ENCODE results near the gene COL5A2. TPM values are rescaled to one million over a fixed set of nuclear protein-coding genes. Genes with fewer than 3 reads are reported as not detected.
A peak's percentile ranks its signal among the peaks of the same experiment; 100 is the strongest.

COL5A2 gene
- total and polyA plus RNA-seq, 7 experiments from 2014 or later: 0.09 to 2.3 (median 0.37) TPM

- no peaks in the 10 kb centered on the region for H3K9me3 ChIP-seq (ENCODE audit: control insufficient read depth in 2 of 3, low read length in 3 of 3)
- H3K36me3 ChIP-seq (ENCODE audit: control insufficient read depth in 2 of 3, insufficient read depth in 3 of 3, low read length in 3 of 3): no peaks in the 10 kb centered on the region
- Mint-ChIP-seq H3K27me3 (peaks cover 0 to 4% (median 0%) of the 10 kb centered on the region in 5 donors), H3K9me3 (peaks cover 0 to 4% (median 0%) of the 10 kb centered on the region in 11 donors), H3K4me3 (no peak overlapping the region), H3K27ac (peak overlapping the region in 1 of 9 donors; percentile 10), H3K36me3 (peaks cover 0 to 8% (median 0%) of the 10 kb centered on the region in 5 donors), H3K4me1 (peaks cover 0 to 5% (median 0%) of the 10 kb centered on the region in 7 donors)
- H3K27me3 ChIP-seq (ENCODE audit: control insufficient read depth in 2 of 2, insufficient read depth in 2 of 2, low read length in 2 of 2): no peaks in the 10 kb centered on the region
- H3K4me1 ChIP-seq (ENCODE audit: control insufficient read depth in 2 of 2, insufficient read depth in 2 of 2, low read length in 2 of 2): no peaks in the 10 kb centered on the region
- ChIA-PET CTCF (no interaction called here), POLR2A (no interaction called here)
- ATAC-seq (no peak), DNase-seq (no peak)
- no peak overlapping the region for H3K4me3 ChIP-seq (ENCODE audit: low read length)
- intact Hi-C loops (cut with micrococcal nuclease): no loop called here
- no peak overlapping the region for H3K27ac ChIP-seq (ENCODE audit: low read depth, low read length)
Measured at GRCh38 chr2:189204322-189204941, 24.9 kb upstream of the COL5A2 start.

DNA sequence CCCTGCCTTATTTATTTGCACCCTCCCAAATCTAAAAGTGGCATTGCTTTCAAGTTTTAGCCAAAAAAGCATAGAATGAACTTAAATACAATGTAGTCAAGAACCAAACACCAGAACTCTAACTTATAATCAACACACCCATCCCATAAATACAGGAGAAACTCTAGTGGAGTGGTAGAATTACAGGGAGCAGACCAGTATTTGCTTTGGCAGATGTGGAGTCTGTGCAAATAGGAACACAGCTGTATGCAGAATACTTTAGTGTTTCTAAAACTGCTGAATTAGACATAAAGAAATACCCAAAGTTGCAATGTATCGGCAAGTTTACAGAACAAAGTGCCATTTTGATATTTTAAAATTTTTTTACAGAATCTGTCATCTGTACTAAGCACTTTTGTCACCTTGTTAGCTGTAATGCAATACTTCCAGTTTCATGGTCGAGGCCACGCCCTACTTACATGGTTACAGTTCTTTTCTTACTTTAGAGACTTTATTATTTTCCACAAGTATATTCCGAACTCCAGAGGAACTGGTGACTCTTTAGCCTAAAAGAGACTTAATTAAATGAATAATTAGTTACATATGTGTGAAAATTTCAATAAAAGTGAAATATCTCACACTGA, 23.7 kb upstream of the COL5A2 start:
- ATAC-seq: no peak
- H3K4me1 ChIP-seq (ENCODE audit: control insufficient read depth in 2 of 2, insufficient read depth in 2 of 2, low read length in 2 of 2): no peaks in the 10 kb centered on the region
- ChIA-PET CTCF (no interaction called here), POLR2A (no interaction called here)
- intact Hi-C loops (cut with micrococcal nuclease): no loop called here
- Mint-ChIP-seq H3K9me3 (peaks cover 0 to 3% (median 0%) of the 10 kb centered on the region in 11 donors), H3K4me1 (peaks cover 0 to 5% (median 0%) of the 10 kb centered on the region in 7 donors), H3K27ac (no peak overlapping the region), H3K36me3 (peaks cover 0 to 6% (median 0%) of the 10 kb centered on the region in 5 donors), H3K4me3 (no peak overlapping the region), H3K27me3 (peaks cover 0 to 2% (median 0%) of the 10 kb centered on the region in 5 donors)
- H3K4me3 ChIP-seq (ENCODE audit: low read length): no peak overlapping the region
- no peak overlapping the region for H3K27ac ChIP-seq (ENCODE audit: low read depth, low read length)
- no peaks in the 10 kb centered on the region for H3K9me3 ChIP-seq (ENCODE audit: control insufficient read depth in 2 of 3, low read length in 3 of 3)
- DNase-seq: no peak
- no peaks in the 10 kb centered on the region for H3K36me3 ChIP-seq (ENCODE audit: control insufficient read depth in 2 of 3, insufficient read depth in 3 of 3, low read length in 3 of 3)
- no peaks in the 10 kb centered on the region for H3K27me3 ChIP-seq (ENCODE audit: control insufficient read depth in 2 of 2, insufficient read depth in 2 of 2, low read length in 2 of 2)

DNA sequence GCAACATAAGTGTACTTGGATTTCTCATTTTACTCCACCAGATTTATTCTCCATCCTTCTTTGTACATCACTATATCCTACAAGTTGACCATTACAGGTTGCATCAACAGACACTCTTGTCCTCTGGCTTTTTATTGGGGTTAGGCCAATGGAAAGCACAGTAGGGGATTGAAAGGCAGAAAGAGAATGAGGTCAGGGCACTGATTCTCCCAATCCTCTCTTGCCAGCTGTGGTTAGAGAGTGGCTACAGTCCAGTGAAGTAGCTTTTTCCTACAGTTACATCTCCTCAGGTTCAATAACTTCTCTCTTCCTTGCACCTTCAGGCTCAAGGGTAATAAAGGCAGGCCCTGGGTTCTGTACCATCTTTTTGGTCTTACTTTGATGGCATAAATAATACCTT, 20.2 kb upstream of the COL5A2 start:
- intact Hi-C loops (cut with micrococcal nuclease): no loop called here
- H3K4me3 ChIP-seq (ENCODE audit: low read length): no peak overlapping the region
- H3K27me3 ChIP-seq (ENCODE audit: control insufficient read depth in 2 of 2, insufficient read depth in 2 of 2, low read length in 2 of 2): no peaks in the 10 kb centered on the region
- no peak overlapping the region for H3K4me3 Mint-ChIP-seq
- peaks cover 0 to 11% (median 0%) of the 10 kb centered on the region in 11 donors for H3K9me3 Mint-ChIP-seq
- H3K27ac ChIP-seq (ENCODE audit: low read depth, low read length): no peak overlapping the region
- no peak overlapping the region for H3K27ac Mint-ChIP-seq
- ChIA-PET CTCF (no interaction called here), POLR2A (no interaction called here)
- no peak for DNase-seq
- no peak for ATAC-seq
- no peaks in the 10 kb centered on the region for H3K36me3 ChIP-seq (ENCODE audit: control insufficient read depth in 2 of 3, insufficient read depth in 3 of 3, low read length in 3 of 3)
- H3K4me1 Mint-ChIP-seq: peaks cover 0 to 5% (median 0%) of the 10 kb centered on the region in 7 donors
- no peaks in the 10 kb centered on the region for H3K4me1 ChIP-seq (ENCODE audit: control insufficient read depth in 2 of 2, insufficient read depth in 2 of 2, low read length in 2 of 2)
- H3K9me3 ChIP-seq (ENCODE audit: control insufficient read depth in 2 of 3, low read length in 3 of 3): no peaks in the 10 kb centered on the region
- no peaks in the 10 kb centered on the region for H3K27me3 Mint-ChIP-seq
- peaks cover 0 to 5% (median 0%) of the 10 kb centered on the region in 5 donors for H3K36me3 Mint-ChIP-seq

DNA sequence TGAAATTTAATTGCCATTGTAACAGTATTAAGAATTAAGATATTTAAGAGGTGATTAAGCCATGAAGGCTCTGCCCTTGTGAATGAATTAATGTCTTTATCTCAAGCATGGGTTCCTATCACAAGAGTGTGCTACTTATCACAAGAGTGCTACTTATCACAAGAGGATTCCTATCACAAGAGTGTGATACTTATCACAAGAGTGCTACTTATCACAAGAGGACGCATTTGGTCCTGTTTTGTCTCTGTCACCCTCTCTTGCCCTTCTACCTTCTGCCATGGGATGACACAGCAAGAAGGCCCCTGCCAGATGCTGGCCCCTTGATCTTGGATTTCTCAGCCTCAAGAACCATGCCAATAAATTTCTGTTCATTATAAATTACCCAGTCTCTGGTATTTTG, 13.2 kb upstream of the COL5A2 start:
- POLR2A ChIA-PET: no interaction called here
- no peaks in the 10 kb centered on the region for H3K4me1 Mint-ChIP-seq
- Histone ChIP-seq H3K9me3 (ENCODE audit: control insufficient read depth in 2 of 3, low read length in 3 of 3) (no peaks in the 10 kb centered on the region), H3K27me3 (ENCODE audit: control insufficient read depth in 2 of 2, insufficient read depth in 2 of 2, low read length in 2 of 2) (no peaks in the 10 kb centered on the region), H3K27ac (ENCODE audit: low read depth, low read length) (no peak overlapping the region), H3K4me1 (ENCODE audit: control insufficient read depth in 2 of 2, insufficient read depth in 2 of 2, low read length in 2 of 2) (no peaks in the 10 kb centered on the region), H3K36me3 (ENCODE audit: control insufficient read depth in 2 of 3, insufficient read depth in 3 of 3, low read length in 3 of 3) (no peaks in the 10 kb centered on the region), H3K4me3 (ENCODE audit: low read length) (no peak overlapping the region)
- H3K36me3 Mint-ChIP-seq: peaks cover 0 to 9% (median 0%) of the 10 kb centered on the region in 5 donors
- DNase-seq (no peak), ATAC-seq (no peak)
- no peak overlapping the region for H3K27ac Mint-ChIP-seq
- no peaks in the 10 kb centered on the region for H3K27me3 Mint-ChIP-seq
- intact Hi-C loops (cut with micrococcal nuclease): no loop called here
- H3K4me3 Mint-ChIP-seq: no peak overlapping the region
- CTCF ChIA-PET: no interaction called here
- H3K9me3 Mint-ChIP-seq: peaks cover 0 to 11% (median 0%) of the 10 kb centered on the region in 11 donors

DNA sequence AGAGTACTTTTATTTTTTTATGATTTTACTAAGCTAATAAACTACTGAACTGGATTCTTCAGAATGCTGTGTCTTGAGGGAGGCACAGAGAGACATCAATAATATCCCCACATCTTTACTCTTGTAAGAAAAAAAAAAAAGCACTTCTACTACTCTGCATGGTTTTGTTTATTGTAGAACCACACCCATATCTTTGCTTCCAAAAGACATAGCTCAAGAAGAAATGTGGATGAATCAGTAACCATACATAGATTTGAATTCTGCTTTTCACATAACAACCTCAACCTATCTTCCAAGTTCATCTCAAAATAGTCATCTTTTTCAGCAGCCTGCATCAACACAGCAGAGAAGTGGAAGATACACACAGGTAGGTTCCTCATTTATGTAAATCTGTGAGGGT, 12.2 kb upstream of the COL5A2 start:
- ChIA-PET CTCF (interaction anchor here (0.7 kb wide), 1 partner anchor 98 kb away, joined by 3 read pairs; no protein-coding TSS in a partner anchor), POLR2A (no interaction called here)
- H3K27ac ChIP-seq (ENCODE audit: low read depth, low read length): no peak overlapping the region
- ATAC-seq (no peak), DNase-seq (no peak)
- no peaks in the 10 kb centered on the region for H3K4me1 ChIP-seq (ENCODE audit: control insufficient read depth in 2 of 2, insufficient read depth in 2 of 2, low read length in 2 of 2)
- peaks cover 0 to 9% (median 0%) of the 10 kb centered on the region in 5 donors for H3K36me3 Mint-ChIP-seq
- no peaks in the 10 kb centered on the region for H3K4me1 Mint-ChIP-seq
- peaks cover 0 to 11% (median 0%) of the 10 kb centered on the region in 11 donors for H3K9me3 Mint-ChIP-seq
- no peak overlapping the region for H3K4me3 ChIP-seq (ENCODE audit: low read length)
- H3K27ac Mint-ChIP-seq: no peak overlapping the region
- H3K27me3 Mint-ChIP-seq: no peaks in the 10 kb centered on the region
- no peaks in the 10 kb centered on the region for H3K9me3 ChIP-seq (ENCODE audit: control insufficient read depth in 2 of 3, low read length in 3 of 3)
- intact Hi-C loops (cut with micrococcal nuclease): no loop called here
- no peak overlapping the region for H3K4me3 Mint-ChIP-seq
- no peaks in the 10 kb centered on the region for H3K36me3 ChIP-seq (ENCODE audit: control insufficient read depth in 2 of 3, insufficient read depth in 3 of 3, low read length in 3 of 3)
- no peaks in the 10 kb centered on the region for H3K27me3 ChIP-seq (ENCODE audit: control insufficient read depth in 2 of 2, insufficient read depth in 2 of 2, low read length in 2 of 2)

DNA sequence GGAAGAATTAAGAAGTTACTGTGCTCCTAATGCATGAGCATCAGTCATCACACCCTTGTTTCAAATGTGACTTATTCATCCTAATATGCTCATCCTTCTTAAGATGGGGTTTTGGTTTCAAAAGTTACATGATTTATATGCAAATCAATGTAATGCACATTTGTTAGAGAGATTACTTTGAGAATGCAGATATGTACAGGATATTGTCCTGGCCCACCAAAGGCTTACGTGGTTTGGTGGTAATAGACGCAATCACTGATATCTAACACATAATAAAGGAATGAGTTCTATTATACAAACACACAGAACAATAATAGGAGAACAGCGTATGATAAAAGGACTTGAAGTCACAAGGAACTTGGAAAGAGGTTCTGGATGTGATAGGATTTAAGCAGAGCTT, 11.1 kb upstream of the COL5A2 start:
- Mint-ChIP-seq H3K27me3 (no peaks in the 10 kb centered on the region), H3K27ac (no peak overlapping the region)

More for the DNA sequence above, 11.1 kb upstream of the COL5A2 start:
- no peak for ATAC-seq
- Histone ChIP-seq H3K4me1 (ENCODE audit: control insufficient read depth in 2 of 2, insufficient read depth in 2 of 2, low read length in 2 of 2) (no peaks in the 10 kb centered on the region), H3K27me3 (ENCODE audit: control insufficient read depth in 2 of 2, insufficient read depth in 2 of 2, low read length in 2 of 2) (no peaks in the 10 kb centered on the region), H3K36me3 (ENCODE audit: control insufficient read depth in 2 of 3, insufficient read depth in 3 of 3, low read length in 3 of 3) (no peaks in the 10 kb centered on the region), H3K4me3 (ENCODE audit: low read length) (no peak overlapping the region), H3K27ac (ENCODE audit: low read depth, low read length) (no peak overlapping the region), H3K9me3 (ENCODE audit: control insufficient read depth in 2 of 3, low read length in 3 of 3) (no peaks in the 10 kb centered on the region)
- ChIA-PET CTCF (no interaction called here), POLR2A (no interaction called here)
- peaks cover 0 to 8% (median 0%) of the 10 kb centered on the region in 11 donors for H3K9me3 Mint-ChIP-seq
- peaks cover 0 to 8% (median 0%) of the 10 kb centered on the region in 5 donors for H3K36me3 Mint-ChIP-seq
- H3K4me3 Mint-ChIP-seq: no peak overlapping the region
- H3K4me1 Mint-ChIP-seq: no peaks in the 10 kb centered on the region
- intact Hi-C loops (cut with micrococcal nuclease): no loop called here
- no peak for DNase-seq

Data from naive thymus-derived CD4-positive, alpha-beta T cell (primary cell).